GM12878 (cell line): Measurements from ENCODE around the gene PUS10. TPM values are rescaled to one million over a fixed set of nuclear protein-coding genes. Genes with fewer than 3 reads are reported as not detected.
A peak's percentile ranks its signal among the peaks of the same experiment; 100 is the strongest.

ENCODE experiments used
- ATAC-seq: fragments of 200-7000 bp; cut with Tn5 transposase; 3 replicates; pipeline ENCODE4 v1.9.1; 2020; ENCODE audit warnings: mild to moderate bottlenecking, moderate library complexity
- BruUV-seq: library from RNA; stranded (reverse); fragments of 400-500 nt; replicated peaks from 2 replicates; lab custom pipeline; 2021; lab: Mats Ljungman, UMichigan
- CTCF ChIA-PET: fragments of 300-600 bp; sonication (Branson Sonifier 250); formaldehyde crosslinking; extraction: SDS; loops from one replicate; lab custom pipeline; 2021; ENCODE audit warnings: inconsistent platforms; lab: Yijun Ruan, JAX
- POLR2A ChIA-PET: fragments of 350-600 bp; formaldehyde crosslinking; extraction: SDS; loops from one replicate; lab custom pipeline; 2021; ENCODE audit warnings: inconsistent platforms; lab: Charles Lee
- RAD21 ChIA-PET: fragments of 300-600 bp; sonication (Branson Sonifier 250); formaldehyde crosslinking; loops from one replicate; lab custom pipeline; 2023; ENCODE audit warnings: antibody characterized with exemption; ENCODE audit not compliant: unreplicated experiment; lab: Charles Lee
- SMC1A ChIA-PET: fragments of 300-600 bp; sonication (Branson Sonifier 250); formaldehyde crosslinking; loops from one replicate; lab custom pipeline; 2023; ENCODE audit not compliant: unreplicated experiment, uncharacterized antibody; lab: Charles Lee
- DNase-seq: peaks from one replicate; pipeline ENCODE4 v3.0.0-alpha.2; 2011; ENCODE audit warnings: low read depth, low spot score
- FAIRE-seq: peaks from 3 replicates; lab custom pipeline; 2011; peaks lifted over from hg19 to GRCh38; lab: Jason Lieb, UNC
- H2AFZ ChIP-seq: 2 replicates; pipeline ENCODE4 v1.6.0; 2011; ENCODE audit warnings: low read depth, low read length, control low read depth; ENCODE audit not compliant: control insufficient read depth
- H3K27ac ChIP-seq: 2 replicates; pipeline ENCODE4 v1.5.1; 2011; ENCODE audit warnings: control low read depth; ENCODE audit not compliant: control insufficient read depth, insufficient read depth
- H3K27me3 ChIP-seq, 2 experiments: replicated peaks in 1 of 2; 2 replicates each; pipeline versions ENCODE4 v1.6.0 to v1.6.1; 2011; ENCODE audit warnings: low read length in 1 of 2; ENCODE audit not compliant: control insufficient read depth in 2 of 2, insufficient read depth in 2 of 2
- H3K36me3 ChIP-seq, 2 experiments: 2 replicates each; pipeline ENCODE4 v1.5.1; 2011; ENCODE audit warnings: low read length in 1 of 2; ENCODE audit not compliant: control insufficient read depth in 2 of 2, insufficient read depth in 2 of 2
- H3K4me1 ChIP-seq: 2 replicates; pipeline ENCODE4 v1.6.1; 2011; ENCODE audit warnings: mild to moderate bottlenecking, low read length, moderate library complexity, mixed read lengths; ENCODE audit not compliant: control insufficient read depth, insufficient read depth
- H3K4me2 ChIP-seq: 2 replicates; pipeline ENCODE4 v1.6.0; 2011; ENCODE audit warnings: control low read depth; ENCODE audit not compliant: control insufficient read depth, insufficient read depth
- H3K4me3 ChIP-seq: fragments of 200-600 bp; sonication (generic); 2 replicates; pipeline ENCODE4 v1.5.1; 2016
- H3K79me2 ChIP-seq: 2 replicates; pipeline ENCODE4 v1.6.0; 2011; ENCODE audit warnings: low read length; ENCODE audit not compliant: control insufficient read depth, insufficient read depth
- H3K9ac ChIP-seq: 2 replicates; pipeline ENCODE4 v1.8.0; 2011; ENCODE audit warnings: low read length, control low read depth, mixed read lengths; ENCODE audit not compliant: control insufficient read depth, insufficient read depth
- H3K9me3 ChIP-seq: replicated peaks from 3 replicates; pipeline ENCODE4 v1.5.1; 2011; ENCODE audit warnings: mild to moderate bottlenecking, low read length; ENCODE audit not compliant: control insufficient read depth, insufficient read depth
- H4K20me1 ChIP-seq: 2 replicates; pipeline ENCODE4 v1.6.0; 2011; ENCODE audit not compliant: control insufficient read depth, insufficient read depth
- ASH2L ChIP-seq: fragments of 300-600, 200-600 bp; sonication (generic); IDR thresholded peaks from 2 replicates; pipeline ENCODE4 v1.6.1; 2017; ENCODE audit warnings: low read depth, mild to moderate bottlenecking, borderline replicate concordance
- JUNB ChIP-seq: IDR thresholded peaks from 2 replicates; pipeline ENCODE4 v1.6.1; 2016; ENCODE audit warnings: antibody characterized with exemption, mild to moderate bottlenecking
- JUND ChIP-seq: IDR thresholded peaks from 2 replicates; pipeline ENCODE4 v1.6.1; 2012; ENCODE audit warnings: low read depth, mild to moderate bottlenecking, low read length, improper control_type of control experiment, moderate library complexity
- MTA3 ChIP-seq: IDR thresholded peaks from 2 replicates; pipeline ENCODE4 v1.6.1; 2012; ENCODE audit warnings: low read length, inconsistent platforms, borderline replicate concordance
- NR2C2 ChIP-seq: IDR thresholded peaks from 2 replicates; pipeline ENCODE4 v1.6.1; 2011; ENCODE audit warnings: borderline replicate concordance, low read depth; ENCODE audit not compliant: control insufficient read depth, insufficient read length
- RBBP5 ChIP-seq: fragments of 200-600 bp; sonication (generic); conservative IDR thresholded peaks from 2 replicates; pipeline ENCODE4 v1.6.1; 2016
- TCF7 ChIP-seq: IDR thresholded peaks from 2 replicates; pipeline ENCODE4 v1.6.1; 2014; ENCODE audit warnings: antibody characterized with exemption, borderline replicate concordance
- ZBED1 ChIP-seq: IDR thresholded peaks from 2 replicates; pipeline ENCODE4 v1.6.1; 2016; ENCODE audit warnings: borderline replicate concordance
- ZNF207 ChIP-seq: fragments of 450-650 bp; IDR thresholded peaks from 2 replicates; pipeline ENCODE4 v1.6.1; 2014; ENCODE audit warnings: antibody characterized with exemption, mild to moderate bottlenecking, borderline replicate concordance
- in situ Hi-C: fragments of 300-500 bp; cut with MboI; formaldehyde crosslinking; loops from 9 replicates; pipeline ENCODE4 v1.14.3; 2018; ENCODE audit warnings: mixed read lengths
- intact Hi-C: fragments of 100-400 bp; cut with micrococcal nuclease; formaldehyde crosslinking; loops from one replicate; pipeline ENCODE4 v1.14.2; 2022; ENCODE audit not compliant: unreplicated experiment
- polyA plus RNA-seq, 11 experiments: library from polyadenylated mRNA; depleted of rRNA in 4 of 11; unstranded in 6 of 11; stranded (reverse) in 5 of 11; fragments of >200 nt; fragmentation: Nextera tagmentation in 4 of 11; fragmentation: Illumina TruSeq in 1 of 11; extraction: Ambion mirVana in 4 of 11; extraction: Trizol in 1 of 11; gene quantifications; 1 replicate in 1 of 11; 2 replicates in 10 of 11; pipeline versions ENCODE4 v1.2.1 to v1.2.3, GENCODE V29; 2011 to 2016; ENCODE audit warnings: inconsistent platforms in 2 of 11, missing spikeins in 2 of 11, low read depth in 1 of 11
- total RNA-seq, 4 experiments: library from RNA; depleted of rRNA in 3 of 4; stranded (reverse); fragments of >200 nt in 3 of 4; fragmentation: Illumina TruSeq in 1 of 4; extraction: Trizol in 1 of 4; gene quantifications; 2 replicates each; pipeline versions ENCODE4 v1.2.1 to v1.2.3, GENCODE V29; 2013 to 2021
- TF ChIP-seq, protein P1 (sequence below): fragments of 450-650 bp; IDR thresholded peaks from 2 replicates; pipeline ENCODE4 v1.6.1; 2017; ENCODE audit warnings: mild to moderate bottlenecking, moderate library complexity
- TF ChIP-seq, protein P2 (sequence below): fragments of 450-650 bp; IDR thresholded peaks from 2 replicates; pipeline ENCODE4 v1.6.1; 2018; ENCODE audit warnings: mild to moderate bottlenecking, low read depth, moderate library complexity; ENCODE audit not compliant: partially characterized antibody
- TF ChIP-seq, protein P3 (sequence below): IDR thresholded peaks from 2 replicates; pipeline ENCODE4 v1.6.1; 2011; ENCODE audit warnings: borderline replicate concordance, low read depth, mild to moderate bottlenecking, moderate library complexity, mixed read lengths, low read length; ENCODE audit not compliant: insufficient read depth; ENCODE audit errors: extremely low read length

The PUS10 gene
- total and polyA plus RNA-seq, 10 of the 15 experiments (the other 5 are each of a cell fraction or from before 2014, with no cell fraction given), result 9.1 to 17.0 (median 13.0) TPM

DNA sequence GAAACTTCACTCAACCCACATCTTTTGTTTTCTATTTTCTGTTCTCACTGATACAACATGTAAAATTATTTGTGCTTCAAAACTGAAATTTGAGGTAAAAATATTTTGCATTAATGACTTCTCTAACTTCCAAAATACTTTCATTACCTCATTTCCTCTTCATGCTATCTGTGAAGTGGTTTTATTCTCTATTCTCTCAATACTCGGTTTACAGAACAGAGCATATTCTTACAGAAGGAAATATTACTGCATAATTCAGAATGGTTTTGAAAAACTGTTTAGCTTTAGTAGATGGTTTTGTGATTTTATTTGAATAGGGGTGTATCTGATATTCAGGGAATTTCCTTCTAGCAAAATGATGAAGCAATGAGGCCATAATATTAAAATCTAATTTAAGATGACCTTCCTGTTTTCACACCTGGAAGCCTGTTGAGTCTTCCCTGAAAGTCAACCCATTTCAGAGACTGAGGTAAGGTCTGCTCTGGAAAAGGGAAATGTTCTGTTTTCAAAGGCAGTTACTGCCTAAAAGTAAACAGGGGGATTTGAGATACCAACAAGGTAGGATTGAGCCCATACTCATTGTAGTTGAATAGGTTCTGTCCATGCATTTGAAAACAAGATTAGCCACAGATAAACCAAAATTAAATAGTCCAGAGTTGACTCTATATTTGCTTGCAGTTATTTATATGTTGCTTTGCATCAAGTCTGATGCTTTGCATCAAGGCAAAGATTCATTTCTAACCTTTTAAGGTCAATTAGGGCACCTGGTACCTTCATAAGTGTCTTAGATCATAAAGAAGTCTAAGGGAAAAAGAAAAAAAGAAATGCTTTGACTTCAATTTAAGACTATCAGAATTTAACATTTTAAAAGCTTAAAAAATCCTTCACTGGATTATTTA is 51.3 kb downstream of the PUS10 start (continued):
- TF ChIP-seq, protein P1, sequence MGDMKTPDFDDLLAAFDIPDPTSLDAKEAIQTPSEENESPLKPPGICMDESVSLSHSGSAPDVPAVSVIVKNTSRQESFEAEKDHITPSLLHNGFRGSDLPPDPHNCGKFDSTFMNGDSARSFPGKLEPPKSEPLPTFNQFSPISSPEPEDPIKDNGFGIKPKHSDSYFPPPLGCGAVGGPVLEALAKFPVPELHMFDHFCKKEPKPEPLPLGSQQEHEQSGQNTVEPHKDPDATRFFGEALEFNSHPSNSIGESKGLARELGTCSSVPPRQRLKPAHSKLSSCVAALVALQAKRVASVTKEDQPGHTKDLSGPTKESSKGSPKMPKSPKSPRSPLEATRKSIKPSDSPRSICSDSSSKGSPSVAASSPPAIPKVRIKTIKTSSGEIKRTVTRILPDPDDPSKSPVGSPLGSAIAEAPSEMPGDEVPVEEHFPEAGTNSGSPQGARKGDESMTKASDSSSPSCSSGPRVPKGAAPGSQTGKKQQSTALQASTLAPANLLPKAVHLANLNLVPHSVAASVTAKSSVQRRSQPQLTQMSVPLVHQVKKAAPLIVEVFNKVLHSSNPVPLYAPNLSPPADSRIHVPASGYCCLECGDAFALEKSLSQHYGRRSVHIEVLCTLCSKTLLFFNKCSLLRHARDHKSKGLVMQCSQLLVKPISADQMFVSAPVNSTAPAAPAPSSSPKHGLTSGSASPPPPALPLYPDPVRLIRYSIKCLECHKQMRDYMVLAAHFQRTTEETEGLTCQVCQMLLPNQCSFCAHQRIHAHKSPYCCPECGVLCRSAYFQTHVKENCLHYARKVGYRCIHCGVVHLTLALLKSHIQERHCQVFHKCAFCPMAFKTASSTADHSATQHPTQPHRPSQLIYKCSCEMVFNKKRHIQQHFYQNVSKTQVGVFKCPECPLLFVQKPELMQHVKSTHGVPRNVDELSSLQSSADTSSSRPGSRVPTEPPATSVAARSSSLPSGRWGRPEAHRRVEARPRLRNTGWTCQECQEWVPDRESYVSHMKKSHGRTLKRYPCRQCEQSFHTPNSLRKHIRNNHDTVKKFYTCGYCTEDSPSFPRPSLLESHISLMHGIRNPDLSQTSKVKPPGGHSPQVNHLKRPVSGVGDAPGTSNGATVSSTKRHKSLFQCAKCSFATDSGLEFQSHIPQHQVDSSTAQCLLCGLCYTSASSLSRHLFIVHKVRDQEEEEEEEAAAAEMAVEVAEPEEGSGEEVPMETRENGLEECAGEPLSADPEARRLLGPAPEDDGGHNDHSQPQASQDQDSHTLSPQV, result peak; percentile 27; the same call in 1 of the 2 replicates
- 0 out of 2 replicates have a peak, but pooled peaks have one; percentile 37 for TF ChIP-seq ASH2L

DNA sequence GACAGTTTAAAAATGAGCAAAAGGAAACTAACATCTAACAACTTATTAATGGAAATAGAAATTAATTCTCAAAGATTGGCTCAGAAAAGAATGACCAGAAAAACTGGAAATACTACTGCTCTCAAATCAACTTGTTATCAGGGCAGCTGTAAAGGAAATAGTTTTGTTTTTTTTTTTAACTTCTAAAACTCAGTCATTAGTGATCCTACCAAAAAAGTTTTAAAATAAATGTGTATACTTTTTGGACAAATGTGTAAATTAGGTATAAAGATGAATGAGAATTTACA is 52.6 kb downstream of the PUS10 start:
- Histone ChIP-seq H4K20me1 (no peaks in the 10 kb centered on the region), H3K9ac (no peak overlapping the region), H3K4me2 (peak overlapping the region; percentile 92), H3K79me2 (no peaks in the 10 kb centered on the region), H3K4me1 (peaks cover 30% of the 10 kb centered on the region), H3K27ac (peak overlapping the region; percentile 92), H3K9me3 (no peaks in the 10 kb centered on the region; the same call in 2 of the 3 replicates), H3K4me3 (no peak overlapping the region), H2AFZ (0 out of 2 replicates have a peak overlapping the region, but pooled peaks have one; percentile 10), H3K27me3 (no peaks in the 10 kb centered on the region), H3K36me3 (peaks cover 0 to 7% of the 10 kb centered on the region in 2 experiments; a peak in 2 of 4 replicates)
- intact Hi-C loops, result no loop called here
- no peak for DNase-seq
- ChIA-PET CTCF (interaction anchor here (0.6 to 1.8 kb wide), 8 partner anchors 11 to 160 kb away, joined by 4 to 7 read pairs (median 4); no protein-coding TSS in a partner anchor), SMC1A (interaction anchor here (0.7 to 7.8 kb wide), 21 partner anchors 11 to 168 kb away, joined by 3 to 108 read pairs (median 5); partner anchors contain the start of gene REL), RAD21 (interaction anchor here (0.6 to 5.4 kb wide), 15 partner anchors 11 to 144 kb away, joined by 3 to 45 read pairs (median 8); partner anchors contain the start of gene REL), POLR2A (interaction anchor here (1.0 to 4.9 kb wide), 6 partner anchors 9 to 83 kb away, joined by 3 to 44 read pairs (median 6); no protein-coding TSS in a partner anchor)
- BruUV-seq, result no TSS peak
- no peak for ATAC-seq
- FAIRE-seq, result no peak
- in situ Hi-C loops, result no loop called here
- TF ChIP-seq, protein P2, sequence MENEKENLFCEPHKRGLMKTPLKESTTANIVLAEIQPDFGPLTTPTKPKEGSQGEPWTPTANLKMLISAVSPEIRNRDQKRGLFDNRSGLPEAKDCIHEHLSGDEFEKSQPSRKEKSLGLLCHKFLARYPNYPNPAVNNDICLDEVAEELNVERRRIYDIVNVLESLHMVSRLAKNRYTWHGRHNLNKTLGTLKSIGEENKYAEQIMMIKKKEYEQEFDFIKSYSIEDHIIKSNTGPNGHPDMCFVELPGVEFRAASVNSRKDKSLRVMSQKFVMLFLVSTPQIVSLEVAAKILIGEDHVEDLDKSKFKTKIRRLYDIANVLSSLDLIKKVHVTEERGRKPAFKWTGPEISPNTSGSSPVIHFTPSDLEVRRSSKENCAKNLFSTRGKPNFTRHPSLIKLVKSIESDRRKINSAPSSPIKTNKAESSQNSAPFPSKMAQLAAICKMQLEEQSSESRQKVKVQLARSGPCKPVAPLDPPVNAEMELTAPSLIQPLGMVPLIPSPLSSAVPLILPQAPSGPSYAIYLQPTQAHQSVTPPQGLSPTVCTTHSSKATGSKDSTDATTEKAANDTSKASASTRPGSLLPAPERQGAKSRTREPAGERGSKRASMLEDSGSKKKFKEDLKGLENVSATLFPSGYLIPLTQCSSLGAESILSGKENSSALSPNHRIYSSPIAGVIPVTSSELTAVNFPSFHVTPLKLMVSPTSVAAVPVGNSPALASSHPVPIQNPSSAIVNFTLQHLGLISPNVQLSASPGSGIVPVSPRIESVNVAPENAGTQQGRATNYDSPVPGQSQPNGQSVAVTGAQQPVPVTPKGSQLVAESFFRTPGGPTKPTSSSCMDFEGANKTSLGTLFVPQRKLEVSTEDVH, result no peak
- no peak for TF ChIP-seq ZBED1
- no peak for TF ChIP-seq NR2C2
- TF ChIP-seq MTA3, result no peak
- TF ChIP-seq RBBP5, result no peak
- no peak for TF ChIP-seq ZNF207
- no peak for TF ChIP-seq JUND
- no peak for TF ChIP-seq TCF7
- TF ChIP-seq, protein P3, sequence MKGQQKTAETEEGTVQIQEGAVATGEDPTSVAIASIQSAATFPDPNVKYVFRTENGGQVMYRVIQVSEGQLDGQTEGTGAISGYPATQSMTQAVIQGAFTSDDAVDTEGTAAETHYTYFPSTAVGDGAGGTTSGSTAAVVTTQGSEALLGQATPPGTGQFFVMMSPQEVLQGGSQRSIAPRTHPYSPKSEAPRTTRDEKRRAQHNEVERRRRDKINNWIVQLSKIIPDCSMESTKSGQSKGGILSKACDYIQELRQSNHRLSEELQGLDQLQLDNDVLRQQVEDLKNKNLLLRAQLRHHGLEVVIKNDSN, result no peak
- no peak for TF ChIP-seq JUNB
